HEK293 (cell line): Measurements from ENCODE around the gene NIPSNAP2.

Experiments used
- CTCF ChIP-seq: fragments of 450-650 bp; formaldehyde crosslinking; IDR thresholded peaks from 2 replicates; pipeline ENCODE4 v1.5.1; 2016; ENCODE audit warnings: missing biosample characterization, missing genetic modification characterization
- HOXC10 ChIP-seq: sonication (generic); formaldehyde crosslinking; IDR thresholded peaks from 2 replicates; pipeline ENCODE4 v1.8.1; 2023; ENCODE audit warnings: mild to moderate bottlenecking, missing genetic modification reagents
- YY1 ChIP-seq: fragments of 450-650 bp; formaldehyde crosslinking; IDR thresholded peaks from 2 replicates; pipeline ENCODE4 v1.5.1; 2018; ENCODE audit warnings: missing biosample characterization, missing genetic modification characterization
- ZBTB10 ChIP-seq: fragments of 450-650 bp; formaldehyde crosslinking; IDR thresholded peaks from 2 replicates; pipeline ENCODE4 v1.5.1; 2016; ENCODE audit warnings: missing biosample characterization, missing genetic modification characterization
- ZBTB8A ChIP-seq: fragments of 450-650 bp; formaldehyde crosslinking; IDR thresholded peaks from 2 replicates; pipeline ENCODE4 v1.5.1; 2016; ENCODE audit warnings: missing biosample characterization, missing genetic modification characterization
- ZFP37 ChIP-seq: fragments of 450-650 bp; formaldehyde crosslinking; IDR thresholded peaks from 2 replicates; pipeline ENCODE4 v1.5.1; 2016; ENCODE audit warnings: missing biosample characterization, missing genetic modification characterization
- ZNF121 ChIP-seq: fragments of 450-650 bp; formaldehyde crosslinking; IDR thresholded peaks from 2 replicates; pipeline ENCODE4 v1.5.1; 2016; ENCODE audit warnings: missing biosample characterization, missing genetic modification characterization
- ZNF148 ChIP-seq: fragments of 450-650 bp; formaldehyde crosslinking; IDR thresholded peaks from 2 replicates; pipeline ENCODE4 v1.5.0; 2017; ENCODE audit warnings: missing biosample characterization, missing genetic modification characterization, borderline replicate concordance
- ZNF175 ChIP-seq: fragments of 450-650 bp; formaldehyde crosslinking; IDR thresholded peaks from 2 replicates; pipeline ENCODE4 v1.5.1; 2016; ENCODE audit warnings: missing biosample characterization, missing genetic modification characterization
- ZNF184 ChIP-seq: fragments of 450-650 bp; IDR thresholded peaks from 2 replicates; pipeline ENCODE4 v1.5.1; 2018; ENCODE audit warnings: missing biosample characterization, mild to moderate bottlenecking, missing genetic modification characterization
- ZNF23 ChIP-seq: fragments of 450-650 bp; formaldehyde crosslinking; IDR thresholded peaks from 2 replicates; pipeline ENCODE4 v1.5.1; 2016; ENCODE audit warnings: missing biosample characterization, missing genetic modification characterization, borderline replicate concordance
- ZNF513 ChIP-seq: fragments of 450-650 bp; IDR thresholded peaks from 2 replicates; pipeline ENCODE4 v1.5.1; 2018; ENCODE audit warnings: missing biosample characterization, missing genetic modification characterization
- ZNF514 ChIP-seq: fragments of 450-650 bp; formaldehyde crosslinking; IDR thresholded peaks from 2 replicates; pipeline ENCODE4 v1.5.1; 2016; ENCODE audit warnings: missing biosample characterization, missing genetic modification characterization
- ZNF677 ChIP-seq: fragments of 450-650 bp; IDR thresholded peaks from 2 replicates; pipeline ENCODE4 v1.5.0; 2018; ENCODE audit warnings: missing biosample characterization, mild to moderate bottlenecking, missing genetic modification characterization, moderate library complexity

GRCh38 chr7:55965100-55965470 is 700 bp downstream of the NIPSNAP2 start:
- no peak for TF ChIP-seq ZNF148
- TF ChIP-seq ZNF175: no peak
- TF ChIP-seq CTCF (tag by site-specific recombination): no peak
- no peak for TF ChIP-seq ZNF677 (tag by site-specific recombination)
- no peak for TF ChIP-seq ZFP37 (tag by site-specific recombination)
- no peak for TF ChIP-seq ZNF513 (tag by site-specific recombination)
- TF ChIP-seq ZNF23 (tag by site-specific recombination): no peak
- TF ChIP-seq HOXC10 (CRISPR knock-in tag): no peak
- TF ChIP-seq ZBTB8A (tag by site-specific recombination): no peak
- no peak for TF ChIP-seq ZBTB10 (tag by site-specific recombination)
- TF ChIP-seq ZNF184 (tag by site-specific recombination): no peak
- no peak for TF ChIP-seq ZNF514 (tag by site-specific recombination)
- TF ChIP-seq YY1: no peak
- TF ChIP-seq ZNF121 (tag by site-specific recombination): no peak
